Epithelial cell of esophagus (primary cell): ENCODE data around the gene SFXN3.

ENCODE experiments used
- DNase-seq: peaks from one replicate; pipeline ENCODE4 v3.0.0; 2010; ENCODE audit warnings: low read depth
- H3K4me3 ChIP-seq: 2 replicates; pipeline ENCODE4 v1.5.1; 2011; ENCODE audit warnings: mild to moderate bottlenecking, low read length, control low read depth
- TF ChIP-seq, protein P1 (sequence below): IDR thresholded peaks from 2 replicates; pipeline ENCODE4 v1.5.1; 2011; ENCODE audit warnings: low read depth, mild to moderate bottlenecking, low read length, control low read depth, inconsistent platforms; ENCODE audit not compliant: insufficient read depth; ENCODE audit errors: missing control alignments

SFXN3 gene

DNA sequence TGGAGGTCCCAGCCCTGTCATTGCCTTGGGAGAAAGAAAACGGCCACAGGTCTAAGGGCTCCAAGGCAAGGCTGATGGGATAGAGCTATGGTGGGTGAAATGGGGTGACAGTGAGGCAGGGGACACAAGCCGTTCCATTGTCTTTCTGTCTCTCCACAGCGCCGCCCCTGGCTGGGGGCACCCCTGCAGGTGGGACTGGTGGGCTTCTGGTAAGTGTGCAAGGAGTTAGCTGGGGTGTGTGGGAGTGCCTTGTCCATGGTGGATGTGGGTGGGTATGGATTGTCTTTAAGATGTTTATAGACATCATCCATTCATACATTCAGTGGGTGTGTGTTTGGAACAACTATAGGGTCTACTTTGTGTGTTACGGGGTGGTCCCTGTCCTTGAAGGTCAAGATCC is 7.5 kb downstream of the SFXN3 start:
- TF ChIP-seq, protein P1, sequence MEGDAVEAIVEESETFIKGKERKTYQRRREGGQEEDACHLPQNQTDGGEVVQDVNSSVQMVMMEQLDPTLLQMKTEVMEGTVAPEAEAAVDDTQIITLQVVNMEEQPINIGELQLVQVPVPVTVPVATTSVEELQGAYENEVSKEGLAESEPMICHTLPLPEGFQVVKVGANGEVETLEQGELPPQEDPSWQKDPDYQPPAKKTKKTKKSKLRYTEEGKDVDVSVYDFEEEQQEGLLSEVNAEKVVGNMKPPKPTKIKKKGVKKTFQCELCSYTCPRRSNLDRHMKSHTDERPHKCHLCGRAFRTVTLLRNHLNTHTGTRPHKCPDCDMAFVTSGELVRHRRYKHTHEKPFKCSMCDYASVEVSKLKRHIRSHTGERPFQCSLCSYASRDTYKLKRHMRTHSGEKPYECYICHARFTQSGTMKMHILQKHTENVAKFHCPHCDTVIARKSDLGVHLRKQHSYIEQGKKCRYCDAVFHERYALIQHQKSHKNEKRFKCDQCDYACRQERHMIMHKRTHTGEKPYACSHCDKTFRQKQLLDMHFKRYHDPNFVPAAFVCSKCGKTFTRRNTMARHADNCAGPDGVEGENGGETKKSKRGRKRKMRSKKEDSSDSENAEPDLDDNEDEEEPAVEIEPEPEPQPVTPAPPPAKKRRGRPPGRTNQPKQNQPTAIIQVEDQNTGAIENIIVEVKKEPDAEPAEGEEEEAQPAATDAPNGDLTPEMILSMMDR: no peak
- no peak for DNase-seq
- H3K4me3 ChIP-seq: no peak overlapping the region

DNA sequence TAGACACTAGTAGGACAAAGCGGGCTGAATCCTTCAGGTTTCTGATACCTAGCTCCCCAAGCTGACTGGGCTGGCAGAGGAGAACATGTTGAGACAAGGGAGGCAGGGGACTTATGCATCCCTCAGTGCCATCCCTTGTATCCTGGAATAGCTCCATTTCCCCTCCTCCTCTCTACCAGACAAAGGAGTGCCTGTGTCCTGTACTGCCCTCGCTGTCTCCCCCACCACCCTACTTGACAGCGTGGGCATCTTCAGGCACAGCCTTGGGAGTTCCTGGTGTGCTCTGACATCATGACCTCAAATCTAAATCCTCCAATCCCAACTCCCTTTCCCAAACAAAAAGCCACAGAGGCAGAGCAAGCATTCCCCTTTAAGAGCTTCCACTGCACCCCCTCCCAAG is 9.0 kb downstream of the SFXN3 start:
- no peak for DNase-seq
- TF ChIP-seq, protein P1: no peak

DNA sequence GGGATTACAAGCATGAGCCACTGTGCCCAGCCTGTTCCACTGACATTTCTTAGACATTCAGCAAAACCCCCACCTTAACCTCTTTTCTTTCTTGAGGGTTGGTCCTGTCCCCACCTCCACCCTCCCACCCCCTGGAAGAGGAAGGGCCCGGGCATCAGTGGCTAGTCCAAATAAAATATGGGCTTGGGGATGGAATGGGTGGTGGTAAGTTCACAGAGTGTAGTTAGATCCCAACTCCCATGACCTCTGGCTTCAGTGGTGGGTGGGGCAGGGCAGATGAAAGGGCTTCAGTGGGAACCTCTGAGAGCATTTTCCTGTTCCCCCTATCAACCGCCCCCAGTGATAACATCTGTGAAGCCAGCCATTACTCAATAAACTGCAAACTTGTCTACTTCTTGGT is 9.8 kb downstream of the SFXN3 start:
- no peak for DNase-seq
- no peak overlapping the region for H3K4me3 ChIP-seq
- TF ChIP-seq, protein P1: no peak

More for the DNA sequence above, 9.0 kb downstream of the SFXN3 start:
- H3K4me3 ChIP-seq: no peak overlapping the region

DNA sequence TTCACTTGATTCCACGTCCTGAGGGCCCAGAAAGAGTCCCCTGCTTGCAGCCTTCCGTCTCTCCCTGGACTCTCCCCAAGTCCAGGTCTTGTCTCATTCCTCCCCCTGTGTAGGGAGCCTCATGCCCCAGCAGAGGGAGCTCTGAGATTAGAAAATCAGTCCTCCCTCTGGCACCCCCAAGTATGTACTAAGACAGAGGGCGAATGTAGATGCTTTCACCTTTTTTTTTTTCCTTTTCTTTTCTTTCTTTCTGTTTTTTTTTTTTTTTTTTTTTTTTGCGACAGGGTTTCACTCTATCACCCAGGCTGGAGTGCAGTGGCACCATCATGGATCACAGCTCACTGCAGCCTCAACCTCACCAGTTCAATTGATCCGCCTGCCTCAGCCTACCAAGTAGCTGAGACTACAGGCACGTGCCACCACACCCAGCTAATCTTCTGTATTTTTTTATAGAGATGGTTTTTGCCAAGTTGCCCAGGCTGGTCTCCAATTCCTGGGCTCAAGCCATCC is 10.3 kb downstream of the SFXN3 start:
- H3K4me3 ChIP-seq: no peak overlapping the region
- TF ChIP-seq, protein P1: peak; percentile 95
- DNase-seq: peak; percentile 87

DNA sequence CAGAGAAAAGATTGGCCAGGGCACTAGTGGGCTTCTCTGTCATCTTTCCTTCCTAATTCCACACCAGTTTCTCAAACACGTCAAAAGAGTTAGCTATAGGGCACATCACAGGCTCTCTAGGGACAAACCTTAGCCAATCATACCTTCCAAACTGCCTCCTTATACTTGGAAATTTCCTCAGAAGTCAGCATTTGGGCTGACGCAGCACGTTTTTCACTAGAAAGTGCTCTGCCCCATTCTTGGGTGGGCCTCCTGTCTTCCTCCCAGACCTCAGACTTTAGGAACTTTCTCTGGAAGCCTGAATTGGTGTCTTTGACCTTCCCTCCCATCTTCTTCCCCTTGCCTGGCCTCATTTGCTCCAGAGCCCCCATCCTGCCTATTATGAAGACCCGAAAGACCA is 11.1 kb downstream of the SFXN3 start:
- TF ChIP-seq, protein P1: no peak
- DNase-seq: no peak
- peak overlapping the region; percentile 68 for H3K4me3 ChIP-seq

DNA sequence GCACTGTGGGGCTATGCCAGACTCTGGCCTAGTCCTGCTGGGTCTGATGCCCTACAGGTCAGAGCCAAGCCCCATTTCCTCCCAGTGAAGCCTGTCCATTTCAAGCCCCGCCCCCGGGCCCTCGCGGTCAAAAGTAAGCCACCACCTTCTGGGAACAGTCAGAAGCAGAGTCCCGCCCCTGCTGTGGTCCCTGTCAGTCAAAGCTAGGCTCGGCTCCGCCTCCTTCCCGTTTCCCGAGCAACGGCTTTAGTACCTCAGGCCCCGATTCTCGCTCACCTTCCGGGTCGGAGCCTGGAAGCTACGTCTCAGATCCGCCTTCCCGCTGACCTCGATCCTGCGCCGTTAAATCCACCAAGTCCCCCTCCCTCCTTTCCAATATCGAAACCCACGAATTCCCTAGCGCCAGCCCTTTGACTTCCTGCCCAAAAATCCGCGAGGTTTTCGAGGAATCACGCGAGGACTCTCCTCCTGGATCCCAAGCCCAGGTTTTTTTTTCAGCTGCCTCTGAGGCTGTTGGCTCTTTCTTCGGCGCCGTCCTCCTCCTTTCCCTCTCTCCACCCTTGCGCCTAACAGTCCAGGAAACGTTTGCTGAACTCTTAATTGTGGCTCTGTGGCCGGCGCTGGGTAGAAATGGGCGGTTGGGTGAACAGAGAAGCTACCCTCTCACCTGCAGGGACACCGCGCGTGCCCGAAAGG is 11.8 kb downstream of the SFXN3 start:
- peak; percentile 92 for DNase-seq
- TF ChIP-seq, protein P1: no peak

DNA sequence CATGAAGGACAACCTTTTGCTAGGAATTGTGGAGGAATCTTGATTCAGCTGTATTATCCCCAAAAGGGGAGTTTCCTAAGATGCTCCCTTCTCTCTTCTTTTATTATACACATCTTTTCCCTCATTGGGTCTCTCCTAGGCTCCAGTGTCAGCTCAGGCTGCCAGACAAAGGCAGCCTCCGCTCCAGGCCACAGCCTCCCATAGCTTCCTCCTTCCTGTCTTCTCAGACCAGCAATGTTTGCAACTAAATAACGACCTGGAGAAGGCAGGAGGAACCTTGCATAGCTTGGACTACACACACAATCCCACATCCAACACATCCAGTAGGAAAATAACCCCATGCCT is 12.3 kb downstream of the SFXN3 start:
- peak overlapping the region; percentile 68 for H3K4me3 ChIP-seq
- DNase-seq: no peak
- TF ChIP-seq, protein P1: no peak

More for the DNA sequence above, 11.8 kb downstream of the SFXN3 start:
- peak overlapping the region; percentile 68 for H3K4me3 ChIP-seq
